GM12873 (cell line): ENCODE data around the gene COL6A1.
A peak's percentile ranks its signal among the peaks of the same experiment; 100 is the strongest.

Experiments used
- CTCF ChIP-seq: IDR thresholded peaks from 2 replicates; pipeline ENCODE4 v1.5.1; 2012; ENCODE audit warnings: low read depth, mild to moderate bottlenecking, moderate library complexity, low read length, control low read depth; ENCODE audit not compliant: insufficient read depth; ENCODE audit errors: missing control alignments

COL6A1 gene

GRCh38 chr21:45972353-45972715 is 9.2 kb upstream of the COL6A1 start:
- TF ChIP-seq CTCF, result no peak

- no peak for TF ChIP-seq CTCF
These were observed 8.7 kb upstream of the COL6A1 start for GRCh38 chr21:45972716-45973474.

- TF ChIP-seq CTCF, result peak; percentile 64
These were observed 8.0 kb upstream of the COL6A1 start for GRCh38 chr21:45973475-45974072.

GRCh38 chr21:45974073-45975019 is 7.2 kb upstream of the COL6A1 start:
- TF ChIP-seq CTCF, result no peak

- no peak for TF ChIP-seq CTCF
These were observed 6.4 kb upstream of the COL6A1 start for GRCh38 chr21:45975020-45975666.

GRCh38 chr21:45976701-45977311 is 4.8 kb upstream of the COL6A1 start:
- TF ChIP-seq CTCF, result no peak
